ENCODE results near the gene NAA80.

- peak; percentile 97 for TF ChIP-seq CTCF (IDR thresholded peaks at IDR 0.05)
- TF ChIP-seq EZH2 (IDR thresholded peaks at IDR 0.05) = no peak
Measured at GRCh38 chr3:50260027-50260941, 38.9 kb downstream of the NAA80 start.
